NOMO-1 treated with dmso at 0.1 percent for 144 hours (cell line): ENCODE data around the gene PAPSS2.

Source experiments
- DNase-seq: peaks from one replicate; lab custom pipeline; 2025; ENCODE audit not compliant: unreplicated experiment; lab: John Stamatoyannopoulos, UW

PAPSS2 gene

GRCh38 chr10:87775766-87776165 lies 116.1 kb downstream of the PAPSS2 start:
- no peak for DNase-seq

GRCh38 chr10:87776328-87776727 lies 116.7 kb downstream of the PAPSS2 start:
- DNase-seq, result no peak

DNA sequence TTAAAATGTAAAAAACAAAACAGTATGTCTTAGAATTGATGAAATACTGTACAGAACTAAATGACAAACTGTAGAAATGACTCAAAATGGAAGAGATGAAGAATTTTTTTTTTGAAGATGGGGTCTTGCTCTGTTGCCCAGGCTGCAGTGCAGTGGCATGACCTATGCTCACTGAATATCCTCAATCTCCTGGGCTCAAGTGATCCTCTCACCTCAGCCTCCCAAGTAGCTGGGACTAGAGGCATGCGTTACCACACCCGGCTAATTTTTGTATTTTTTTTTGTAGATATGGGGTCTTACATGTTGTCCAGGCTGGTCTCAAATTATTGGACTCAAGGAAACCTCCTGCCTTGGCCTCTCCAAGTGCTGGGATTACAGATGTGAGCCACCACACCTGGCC lies 121.9 kb downstream of the PAPSS2 start:
- DNase-seq, result no peak

DNA sequence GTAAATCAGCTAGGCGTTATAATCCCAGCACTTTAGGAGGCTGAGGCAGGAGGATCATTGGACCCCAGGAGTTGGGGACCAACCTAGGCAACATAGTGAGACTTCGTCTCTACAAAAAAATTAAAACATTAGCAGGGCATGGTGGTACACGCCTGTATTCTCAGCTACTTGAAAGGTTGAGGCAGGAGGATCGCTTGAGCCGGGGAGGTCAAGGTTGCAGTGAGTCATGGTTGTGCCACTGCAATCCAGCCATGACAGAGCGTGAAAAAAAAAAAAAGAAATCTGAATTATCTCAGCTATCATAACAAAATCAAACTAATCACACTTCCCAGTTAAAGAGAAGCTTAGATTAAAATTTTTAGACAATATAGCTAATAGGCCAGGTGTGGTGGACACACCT lies 123.0 kb downstream of the PAPSS2 start:
- no peak for DNase-seq

- DNase-seq, result no peak
Measured at GRCh38 chr10:87786421-87786820, 126.7 kb downstream of the PAPSS2 start.

GRCh38 chr10:87790185-87790584 lies 130.5 kb downstream of the PAPSS2 start:
- DNase-seq, result no peak

GRCh38 chr10:87794285-87794684 lies 134.6 kb downstream of the PAPSS2 start:
- no peak for DNase-seq
